NCI-H2227 (cell line): ENCODE measurements around the gene NPHP3.
"Not testable (repeated sequence)": the region's sequence is repeated elsewhere in the genome, so short reads cannot be mapped to it uniquely, and the experiment has no call there.

ENCODE experiments used
- DNase-seq: peaks from one replicate; lab custom pipeline; 2025; ENCODE audit not compliant: unreplicated experiment; lab: John Stamatoyannopoulos, UW

The NPHP3 gene

GRCh38 chr3:132722165-132723023 lies at the start of gene NPHP3:
NPHP3 (minus strand) TSS chr3:132722409; CDS start chr3:132722355, 54 bp downstream.
- peak; percentile 89 for DNase-seq

GRCh38 chr3:132758740-132759139 lies 36.5 kb upstream of the NPHP3 start:
- DNase-seq = no peak

GRCh38 chr3:132756108-132756650 lies 34.0 kb upstream of the NPHP3 start:
- DNase-seq = no peak

GRCh38 chr3:132753946-132754345 lies 31.7 kb upstream of the NPHP3 start:
- no peak for DNase-seq

- DNase-seq = no peak
These were observed 27.6 kb upstream of the NPHP3 start for GRCh38 chr3:132749786-132750185.

GRCh38 chr3:132746720-132747119 lies 24.5 kb upstream of the NPHP3 start:
- DNase-seq = not testable (repeated sequence)

- no peak for DNase-seq
These were observed 16.1 kb upstream of the NPHP3 start for GRCh38 chr3:132738314-132738713.

- DNase-seq = no peak
These were observed 13.4 kb upstream of the NPHP3 start for GRCh38 chr3:132735589-132735988.

GRCh38 chr3:132730891-132731580 lies 8.8 kb upstream of the NPHP3 start:
- peak; percentile 51 for DNase-seq

- DNase-seq = peak; percentile 7
These were observed 4.2 kb upstream of the NPHP3 start for GRCh38 chr3:132726341-132726823.

- no peak for DNase-seq
These were observed 1.1 kb upstream of the NPHP3 start for GRCh38 chr3:132723024-132723950.

GRCh38 chr3:132721479-132722164 lies 587 bp downstream of the NPHP3 start:
- DNase-seq = peak; percentile 73

GRCh38 chr3:132720228-132720627 lies 2.0 kb downstream of the NPHP3 start:
- DNase-seq = no peak

- no peak for DNase-seq
These were observed 5.8 kb downstream of the NPHP3 start for GRCh38 chr3:132716372-132716771.

- DNase-seq = no peak
These were observed 8.1 kb downstream of the NPHP3 start for GRCh38 chr3:132713977-132714727.

- DNase-seq = no peak
These were observed 11.9 kb downstream of the NPHP3 start for GRCh38 chr3:132710311-132710710.

GRCh38 chr3:132709761-132710160 lies 12.4 kb downstream of the NPHP3 start:
- no peak for DNase-seq

GRCh38 chr3:132703733-132704132 lies 18.5 kb downstream of the NPHP3 start:
- no peak for DNase-seq

GRCh38 chr3:132695422-132695821 lies 26.8 kb downstream of the NPHP3 start:
- no peak for DNase-seq
